Measurements from ENCODE around the gene LRIG2. TPM values are rescaled to one million over a fixed set of nuclear protein-coding genes. Genes with fewer than 3 reads are reported as not detected.

LRIG2 gene
- total and polyA plus RNA-seq, 9 of the 15 experiments (the other 6 are each of a cell fraction or from before 2014, with no cell fraction given): 1.8 to 28.1 (median 11.5) TPM

Other genes starting within 250 kb of the LRIG2 start
- 104 and 148 TPM in 2 replicates for gene SLC16A1, start 117.0 kb upstream of the LRIG2 start, total RNA-seq (2014; rRNA removed)
- gene SLC16A1, start 117.0 kb upstream of the LRIG2 start, total RNA-seq (2014; rRNA removed; fragmentation: Illumina TruSeq; extraction: Trizol): 168 and 185 TPM in 2 replicates
- gene SLC16A1, start 117.0 kb upstream of the LRIG2 start, total RNA-seq (2015; rRNA removed; fragmentation: Illumina TruSeq; extraction: Trizol): 111 and 117 TPM in 2 replicates
- gene SLC16A1, start 117.0 kb upstream of the LRIG2 start, total RNA-seq (2021): 151 and 169 TPM in 2 replicates
- 229 and 244 TPM in 2 replicates for gene SLC16A1, start 117.0 kb upstream of the LRIG2 start, polyA plus RNA-seq (2011; rRNA removed)
- gene SLC16A1, start 117.0 kb upstream of the LRIG2 start, polyA plus RNA-seq (2014; fragmentation: Illumina TruSeq; extraction: Trizol): 109 and 137 TPM in 2 replicates
- 10 to 100 TPM; 79.0 to 82.5 TPM for gene SLC16A1, start 117.0 kb upstream of the LRIG2 start, polyA plus RNA-seq (2014; fragmentation: Nextera tagmentation; extraction: Ambion mirVana)
- gene SLC16A1, start 117.0 kb upstream of the LRIG2 start, polyA plus RNA-seq (2014; rRNA removed): 73.1 and 85.6 TPM in 2 replicates